Activated CD8-positive, alpha-beta memory T cell treated with anti-CD3 and anti-CD28 coated beads for 24 hours (primary cell): Measurements from ENCODE around the gene WDR11.

ENCODE experiments used
- DNase-seq: peaks from one replicate; pipeline ENCODE4 v3.0.0-alpha.2; 2020

The WDR11 gene, protein sequence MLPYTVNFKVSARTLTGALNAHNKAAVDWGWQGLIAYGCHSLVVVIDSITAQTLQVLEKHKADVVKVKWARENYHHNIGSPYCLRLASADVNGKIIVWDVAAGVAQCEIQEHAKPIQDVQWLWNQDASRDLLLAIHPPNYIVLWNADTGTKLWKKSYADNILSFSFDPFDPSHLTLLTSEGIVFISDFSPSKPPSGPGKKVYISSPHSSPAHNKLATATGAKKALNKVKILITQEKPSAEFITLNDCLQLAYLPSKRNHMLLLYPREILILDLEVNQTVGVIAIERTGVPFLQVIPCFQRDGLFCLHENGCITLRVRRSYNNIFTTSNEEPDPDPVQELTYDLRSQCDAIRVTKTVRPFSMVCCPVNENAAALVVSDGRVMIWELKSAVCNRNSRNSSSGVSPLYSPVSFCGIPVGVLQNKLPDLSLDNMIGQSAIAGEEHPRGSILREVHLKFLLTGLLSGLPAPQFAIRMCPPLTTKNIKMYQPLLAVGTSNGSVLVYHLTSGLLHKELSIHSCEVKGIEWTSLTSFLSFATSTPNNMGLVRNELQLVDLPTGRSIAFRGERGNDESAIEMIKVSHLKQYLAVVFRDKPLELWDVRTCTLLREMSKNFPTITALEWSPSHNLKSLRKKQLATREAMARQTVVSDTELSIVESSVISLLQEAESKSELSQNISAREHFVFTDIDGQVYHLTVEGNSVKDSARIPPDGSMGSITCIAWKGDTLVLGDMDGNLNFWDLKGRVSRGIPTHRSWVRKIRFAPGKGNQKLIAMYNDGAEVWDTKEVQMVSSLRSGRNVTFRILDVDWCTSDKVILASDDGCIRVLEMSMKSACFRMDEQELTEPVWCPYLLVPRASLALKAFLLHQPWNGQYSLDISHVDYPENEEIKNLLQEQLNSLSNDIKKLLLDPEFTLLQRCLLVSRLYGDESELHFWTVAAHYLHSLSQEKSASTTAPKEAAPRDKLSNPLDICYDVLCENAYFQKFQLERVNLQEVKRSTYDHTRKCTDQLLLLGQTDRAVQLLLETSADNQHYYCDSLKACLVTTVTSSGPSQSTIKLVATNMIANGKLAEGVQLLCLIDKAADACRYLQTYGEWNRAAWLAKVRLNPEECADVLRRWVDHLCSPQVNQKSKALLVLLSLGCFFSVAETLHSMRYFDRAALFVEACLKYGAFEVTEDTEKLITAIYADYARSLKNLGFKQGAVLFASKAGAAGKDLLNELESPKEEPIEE

DNA sequence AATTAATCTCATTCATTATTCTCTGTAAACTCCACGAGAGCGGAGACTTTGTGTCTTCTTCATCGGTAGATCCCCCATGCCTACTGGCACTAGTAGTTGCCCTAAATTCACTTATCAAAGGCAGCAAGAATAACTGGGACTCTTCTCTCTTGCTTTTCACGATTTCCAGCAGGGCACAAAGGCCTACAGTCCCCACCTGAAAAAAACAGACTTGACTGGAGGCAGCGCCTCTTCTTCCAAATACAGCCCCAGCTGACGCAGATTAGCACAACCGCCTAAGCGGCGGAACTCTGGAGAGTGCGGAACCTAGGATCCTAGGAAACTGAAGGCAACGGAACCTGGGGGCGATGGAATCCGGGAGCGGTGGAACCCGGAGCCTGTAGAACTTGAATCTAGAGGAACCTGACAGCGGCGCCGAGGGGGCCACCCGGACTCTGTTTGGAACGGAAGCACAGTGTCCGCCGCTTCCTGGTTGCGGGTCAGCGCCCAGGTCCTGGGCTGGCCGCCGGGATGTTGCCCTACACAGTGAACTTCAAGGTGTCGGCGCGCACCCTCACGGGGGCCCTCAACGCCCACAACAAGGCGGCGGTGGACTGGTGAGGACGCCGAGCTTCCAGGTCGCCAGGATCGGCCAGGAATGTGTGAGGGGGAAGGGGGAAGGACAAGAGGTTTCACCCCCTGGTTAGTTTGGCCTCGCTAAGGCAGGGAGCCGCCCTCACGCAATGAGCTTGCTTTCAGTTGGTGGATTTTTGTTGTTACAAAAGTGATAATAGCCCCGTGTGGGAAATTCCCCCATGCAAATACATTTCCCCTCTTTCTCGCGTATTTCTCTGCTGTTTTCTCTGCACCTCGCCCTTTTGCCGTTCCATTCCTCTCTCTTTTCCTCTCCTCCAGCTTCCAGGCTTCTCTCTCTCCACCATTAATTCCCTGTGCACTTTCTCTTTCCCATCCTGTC, at the start of gene WDR11:
WDR11 (plus strand) TSS at position 452 of the 955 bp plus-strand sequence; CDS start at position 511, 59 bp downstream.
- DNase-seq = peak; percentile 92

DNA sequence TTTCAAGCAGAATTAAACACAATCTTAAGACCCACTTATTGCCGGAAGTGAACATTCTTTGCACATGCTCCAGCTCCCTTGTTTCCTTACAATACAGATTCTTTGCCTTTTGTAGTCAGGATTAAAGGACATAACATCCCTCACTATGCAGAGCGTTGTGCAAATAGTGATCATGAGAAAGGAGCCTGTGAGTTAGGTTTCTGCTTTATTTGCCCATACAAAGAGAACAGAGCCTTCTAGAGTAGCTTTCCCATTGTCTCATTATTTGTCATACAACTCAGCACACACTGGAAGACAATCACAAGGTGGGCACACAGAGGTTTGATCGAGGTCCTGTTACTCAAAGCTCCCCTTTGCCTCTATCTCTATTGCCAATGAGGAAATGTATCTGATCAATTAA, 48.2 kb upstream of the WDR11 start:
- DNase-seq = no peak

DNA sequence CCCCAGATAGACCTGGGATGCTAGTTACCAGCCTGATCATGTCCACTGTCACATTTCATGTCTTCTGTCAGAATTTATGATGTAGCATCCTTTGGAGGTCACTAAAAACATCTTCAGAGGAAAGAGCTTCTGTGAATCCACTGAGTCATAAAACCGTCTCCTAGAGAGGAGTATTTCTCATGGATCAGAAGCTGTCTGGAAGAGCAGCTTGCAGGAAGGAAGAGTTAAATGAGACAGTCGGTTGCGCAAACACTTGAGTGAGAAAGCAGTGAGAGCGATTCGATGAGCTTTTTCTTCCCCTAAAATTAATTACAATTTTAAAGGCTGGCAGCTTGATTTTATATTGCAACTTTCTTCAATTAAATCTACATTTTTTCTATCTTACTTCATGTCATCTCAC, 47.2 kb upstream of the WDR11 start:
- no peak for DNase-seq

DNA sequence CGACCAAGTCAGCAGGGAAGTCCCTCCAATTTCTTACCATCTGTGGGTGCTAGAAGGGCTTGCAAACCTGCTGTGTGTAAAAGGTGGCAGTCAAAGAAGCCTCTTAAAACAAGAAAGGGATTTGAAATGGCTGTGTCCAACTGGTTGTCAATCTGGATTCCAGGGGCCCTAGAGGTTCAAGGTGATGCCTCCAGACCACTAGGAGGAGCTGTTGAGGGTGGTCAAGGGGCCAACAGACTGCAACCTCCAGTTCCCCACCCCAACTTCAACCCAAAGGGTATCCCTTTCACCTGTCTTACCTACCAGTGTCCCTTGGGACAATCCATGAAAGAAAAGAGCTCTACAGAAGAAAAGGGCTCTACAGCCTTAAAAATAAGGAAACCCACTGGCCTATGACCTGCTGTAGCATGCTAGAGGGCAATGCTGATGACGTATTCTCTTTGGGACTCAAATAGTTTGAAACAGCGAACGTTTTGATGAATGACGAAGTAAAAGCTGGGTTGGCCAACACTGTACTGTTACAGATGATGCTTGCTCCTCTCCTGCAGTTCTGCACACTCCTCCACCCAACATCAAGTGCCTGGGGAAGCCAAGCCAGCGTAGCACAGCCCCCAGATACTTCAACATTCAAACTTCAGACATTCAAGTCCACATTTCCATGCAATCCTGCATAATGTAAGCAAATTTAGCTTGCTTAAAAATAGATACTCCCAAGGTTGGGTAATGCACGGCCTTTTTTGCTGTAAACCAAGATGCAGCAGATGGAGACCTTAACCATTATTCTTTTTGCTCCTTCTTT, 45.9 kb upstream of the WDR11 start:
- no peak for DNase-seq

DNA sequence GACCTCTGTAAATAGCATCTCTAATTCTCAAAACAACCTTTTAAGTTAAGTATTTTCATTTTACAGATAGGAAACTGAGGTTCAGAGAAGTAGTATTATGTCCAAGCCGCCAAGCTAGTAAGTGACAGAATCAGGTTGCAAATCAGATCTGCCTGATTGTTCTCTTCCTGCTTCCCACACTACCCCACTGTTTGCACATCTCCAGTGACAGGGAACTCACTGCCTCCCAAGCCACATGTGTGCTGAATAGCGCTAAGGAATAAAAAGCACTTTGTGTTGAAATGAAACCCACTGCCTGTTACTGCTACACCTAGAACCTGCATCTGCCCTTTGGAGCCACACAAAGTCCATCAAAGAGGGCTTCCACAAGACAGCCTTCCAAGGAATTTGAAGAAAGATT, 45.1 kb upstream of the WDR11 start:
- DNase-seq = no peak

DNA sequence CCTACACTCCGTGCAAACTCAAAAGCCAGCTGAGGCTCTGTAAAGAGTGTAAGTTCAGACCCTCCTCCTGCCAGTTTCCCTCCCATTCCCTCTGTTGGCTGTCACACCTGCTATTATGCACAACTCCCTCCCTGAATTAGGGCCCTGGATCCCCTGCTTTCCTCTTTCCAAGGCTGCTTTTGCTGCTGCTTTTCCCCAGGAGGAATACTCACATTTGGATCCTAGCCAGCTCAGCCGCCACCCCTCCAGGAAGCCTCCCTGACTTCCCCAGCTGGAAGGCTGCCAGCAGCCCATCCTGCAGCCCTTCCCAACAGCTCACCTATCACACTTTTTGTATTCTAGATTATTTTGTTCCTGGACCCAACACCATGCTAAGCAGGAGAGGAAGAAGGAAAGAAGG, 40.9 kb upstream of the WDR11 start:
- DNase-seq = no peak

DNA sequence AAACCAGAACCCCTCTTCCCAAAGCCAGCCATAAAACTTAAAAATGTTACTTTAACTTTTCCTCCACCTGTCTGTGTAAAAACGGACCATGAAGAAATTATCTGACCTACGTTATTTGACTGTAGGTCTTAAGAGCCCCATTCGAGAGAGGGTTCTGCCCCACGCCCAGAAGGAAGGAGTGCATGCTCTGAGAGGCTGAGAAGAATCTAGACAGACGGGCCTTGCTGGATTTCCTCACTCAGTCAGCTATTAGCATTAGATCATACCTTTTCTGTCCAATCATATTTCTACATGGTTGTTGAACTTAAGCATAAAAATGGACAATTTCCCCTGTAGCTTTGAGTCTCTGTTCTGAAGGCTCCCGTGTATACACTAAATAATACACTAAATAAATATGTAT, 38.1 kb upstream of the WDR11 start:
- no peak for DNase-seq

DNA sequence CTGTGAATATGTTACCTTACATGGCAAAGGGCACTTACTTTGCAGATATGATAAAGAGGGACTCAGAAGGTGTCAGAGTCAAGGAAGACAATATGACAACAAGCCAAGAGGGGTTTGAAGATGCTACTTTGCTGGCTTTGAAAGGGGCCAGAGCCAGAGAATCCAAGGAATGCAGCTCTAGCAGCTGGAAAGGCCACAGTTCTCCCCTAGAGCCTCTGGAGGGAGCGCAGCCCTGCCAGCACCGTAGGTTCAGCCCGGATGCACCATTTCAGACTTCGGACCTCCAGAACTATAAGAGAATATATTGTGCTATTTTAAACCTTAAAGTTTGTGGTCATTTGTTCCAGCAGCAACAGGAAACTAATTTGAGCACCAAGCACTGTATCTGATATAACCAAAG, 32.9 kb upstream of the WDR11 start:
- DNase-seq = no peak

DNA sequence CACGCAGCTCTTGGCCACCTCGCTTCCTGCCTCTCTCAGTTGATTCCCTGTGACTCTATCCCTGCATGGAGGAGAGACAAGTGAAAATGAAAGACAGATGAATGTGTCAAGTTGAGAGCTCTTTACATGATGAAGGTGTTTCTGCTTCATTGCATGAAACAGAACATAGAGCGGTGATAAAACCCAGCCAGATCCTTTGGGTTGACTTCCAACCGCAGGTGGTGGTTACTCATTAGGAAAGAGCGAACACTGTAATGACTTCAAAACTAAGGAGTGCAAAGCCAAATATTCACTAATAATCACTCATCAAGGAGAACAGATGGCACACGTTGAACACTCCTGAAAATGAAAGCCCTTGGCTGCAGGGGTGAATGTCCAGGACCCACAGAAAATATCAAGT, 31.8 kb upstream of the WDR11 start:
- no peak for DNase-seq

DNA sequence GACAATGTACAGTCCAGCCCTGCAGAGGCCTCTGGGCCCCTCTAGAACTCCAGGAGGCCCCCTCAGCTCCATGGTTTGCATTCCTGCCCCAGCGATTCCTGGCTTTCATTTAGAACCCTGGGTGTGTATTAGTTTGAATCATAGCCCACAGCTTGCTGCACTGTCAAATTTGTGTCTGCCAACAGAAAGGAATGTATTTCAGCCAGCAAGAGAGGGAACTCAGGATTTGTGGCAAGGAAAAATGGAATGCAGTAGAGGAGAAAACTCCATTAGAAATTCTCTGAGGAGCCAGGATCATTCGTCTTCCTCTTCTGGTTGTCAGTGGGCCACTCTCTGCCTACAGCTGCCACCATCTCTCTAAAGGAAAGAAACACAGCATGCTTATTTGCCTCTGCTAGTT, 27.9 kb upstream of the WDR11 start:
- no peak for DNase-seq

DNA sequence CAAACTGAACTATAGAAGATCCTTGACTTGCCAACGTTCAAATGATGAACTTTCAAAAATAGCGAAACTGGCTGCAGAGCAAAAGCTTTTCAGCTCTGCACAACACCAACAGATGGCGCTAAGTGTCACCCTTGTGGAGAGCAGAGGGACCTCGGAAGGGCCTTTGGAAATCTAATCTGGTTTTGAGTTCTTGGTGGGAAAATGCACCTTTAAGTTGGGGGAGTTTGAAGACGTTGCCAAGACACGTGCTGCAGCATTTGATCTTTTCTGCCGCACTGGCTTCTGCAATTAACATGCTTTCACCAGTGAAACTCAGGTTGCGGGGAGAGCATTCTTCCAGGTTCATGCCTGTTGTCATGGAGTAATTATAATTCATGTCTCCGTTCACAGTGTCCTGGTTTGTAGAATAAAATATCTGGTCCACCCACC, 26.3 kb upstream of the WDR11 start:
- no peak for DNase-seq

DNA sequence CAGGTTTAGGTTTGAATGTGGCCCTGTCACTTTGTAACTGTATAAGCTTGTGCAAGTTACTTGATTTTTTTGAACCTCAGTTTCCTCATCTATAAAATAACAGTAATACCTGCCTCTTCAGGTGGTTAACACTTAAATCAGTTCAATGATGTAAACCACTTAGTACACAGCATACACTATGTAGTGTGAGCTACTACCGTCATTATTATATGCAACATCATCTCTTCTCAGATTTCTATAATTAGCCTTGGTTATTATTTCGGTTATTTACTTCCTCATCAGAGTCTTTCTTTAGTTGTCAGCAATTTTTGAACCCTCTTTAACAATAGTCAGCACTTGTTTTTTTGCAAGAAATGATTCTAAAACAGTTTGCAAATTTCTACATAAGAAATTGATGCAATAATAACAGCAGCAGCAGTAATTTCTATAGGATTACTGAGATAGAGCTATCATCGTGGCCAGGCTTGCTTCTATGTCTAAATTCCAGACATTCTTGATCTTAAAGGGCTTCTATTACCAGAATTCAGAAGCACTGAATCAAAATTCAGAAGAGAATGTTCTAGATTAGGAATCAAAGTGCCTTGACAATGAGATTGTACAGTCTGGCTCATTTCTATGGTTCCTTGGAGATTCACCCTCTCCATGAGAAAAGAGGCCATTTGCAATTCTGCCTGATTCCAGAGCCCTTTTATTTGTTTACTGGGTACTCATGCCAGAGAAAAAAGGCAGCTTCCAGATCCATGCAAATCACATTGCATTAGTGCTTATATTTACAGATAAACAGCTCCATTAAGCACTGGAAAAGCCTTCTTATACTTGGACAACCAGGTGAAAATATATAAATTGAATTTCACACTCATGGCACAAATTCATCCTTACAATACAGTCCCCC, 25.0 kb upstream of the WDR11 start:
- no peak for DNase-seq

DNA sequence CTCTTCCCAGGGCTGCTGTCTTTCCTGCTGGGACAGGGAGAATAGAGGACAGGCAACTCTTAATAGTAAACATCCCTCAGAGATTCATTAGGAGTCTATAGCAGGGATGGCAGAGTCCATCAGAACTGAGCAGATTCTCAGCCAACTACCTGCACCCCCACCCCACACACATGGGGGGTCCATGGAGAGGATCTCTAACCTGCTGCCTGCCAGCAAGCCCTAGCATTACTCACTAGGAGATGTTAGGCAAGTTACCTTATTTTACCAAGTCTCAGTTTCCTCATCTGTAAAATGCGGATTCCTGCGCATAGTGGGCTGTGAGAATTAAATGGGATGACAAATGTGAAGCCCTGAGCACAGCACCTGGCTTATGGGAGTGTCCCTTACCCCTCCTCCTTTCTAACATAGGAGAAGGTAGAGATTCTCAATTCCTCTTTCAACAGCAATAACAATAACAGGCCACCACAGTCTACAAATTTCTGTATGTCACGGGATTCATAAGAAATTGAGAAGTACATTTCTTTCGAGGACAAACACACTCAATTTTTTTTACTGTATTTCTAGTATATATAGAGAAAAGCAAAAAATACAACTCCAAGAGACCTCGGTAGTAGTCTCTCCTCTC, 23.8 kb upstream of the WDR11 start:
- DNase-seq = no peak

DNA sequence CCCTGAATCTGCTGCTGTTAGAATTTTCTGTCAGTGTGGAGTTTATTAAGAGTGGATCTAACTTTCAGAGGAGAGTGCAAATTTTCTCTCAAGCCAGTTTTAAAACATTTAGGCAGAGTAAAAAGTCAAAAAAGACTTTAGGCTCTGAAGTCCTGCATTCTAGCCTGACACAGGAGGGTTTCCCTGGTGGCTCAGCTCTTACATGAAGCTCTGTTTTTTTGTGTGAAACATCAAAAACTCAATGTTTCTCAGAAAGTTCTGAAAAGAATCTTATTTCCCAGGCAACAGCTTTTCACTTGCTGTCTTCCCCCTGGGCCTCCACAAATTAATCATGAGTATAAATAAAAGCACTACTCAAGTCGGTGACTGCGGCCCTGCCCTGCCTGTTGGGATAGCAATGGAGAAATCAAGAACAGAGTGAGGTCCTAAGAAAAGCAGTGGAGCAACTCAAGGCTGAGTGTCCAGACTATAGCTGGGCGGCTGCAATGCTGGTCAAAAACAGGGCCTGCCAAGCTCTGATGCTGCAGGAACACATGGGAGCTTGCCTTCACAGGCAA, 22.3 kb upstream of the WDR11 start:
- DNase-seq = no peak

DNA sequence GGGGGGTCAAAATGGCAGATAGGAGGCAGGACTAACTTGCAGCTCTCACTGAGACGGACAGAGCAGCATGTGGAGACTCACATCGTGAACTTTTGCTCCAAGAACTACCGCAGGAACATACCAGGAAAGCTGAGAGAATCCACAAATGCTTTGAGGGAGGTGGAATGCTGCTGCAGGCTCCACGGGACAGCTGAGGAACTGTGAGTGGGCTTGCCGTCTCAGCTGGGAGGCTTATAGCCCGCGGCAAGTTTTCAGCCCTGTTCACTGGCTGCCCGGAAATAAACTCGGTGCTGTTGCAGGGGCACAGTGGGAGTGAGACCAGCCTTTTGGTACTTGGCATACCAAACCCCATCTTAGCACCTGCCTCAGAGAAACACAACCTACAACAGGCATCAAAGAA, 19.1 kb upstream of the WDR11 start:
- DNase-seq = no peak

DNA sequence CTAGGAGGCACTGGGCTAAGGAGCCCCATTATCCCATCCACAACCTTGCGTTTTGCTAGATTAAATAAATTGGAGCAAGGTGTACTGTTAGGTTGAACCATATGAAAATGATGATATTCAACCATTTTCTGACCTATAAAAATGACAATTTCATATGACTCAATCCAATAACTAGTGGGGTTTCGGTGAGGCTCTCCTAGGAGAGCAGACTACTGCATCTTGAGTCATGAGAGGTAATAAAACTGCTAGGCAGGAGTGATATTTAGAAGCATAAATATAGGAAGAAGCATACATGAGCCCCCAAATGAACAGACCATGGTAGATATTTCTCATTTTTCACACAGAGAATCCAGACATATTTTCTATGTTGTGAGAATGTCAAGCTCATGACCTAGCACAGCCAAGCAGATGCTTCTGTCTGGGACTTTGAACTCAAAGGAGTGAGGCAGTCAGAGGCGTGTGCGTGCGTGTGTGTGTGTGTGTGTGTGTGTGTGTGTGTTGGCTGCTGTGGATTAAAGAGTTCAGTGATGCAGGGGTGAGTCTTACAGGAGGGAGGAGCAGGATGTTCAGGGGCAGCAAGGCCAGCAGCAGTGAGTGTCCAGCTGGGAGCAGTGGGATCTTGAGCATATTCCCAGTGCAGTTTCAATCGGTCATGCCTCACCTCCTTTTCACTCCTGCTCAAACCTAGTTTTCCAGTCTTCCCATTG, 17.8 kb upstream of the WDR11 start:
- no peak for DNase-seq

DNA sequence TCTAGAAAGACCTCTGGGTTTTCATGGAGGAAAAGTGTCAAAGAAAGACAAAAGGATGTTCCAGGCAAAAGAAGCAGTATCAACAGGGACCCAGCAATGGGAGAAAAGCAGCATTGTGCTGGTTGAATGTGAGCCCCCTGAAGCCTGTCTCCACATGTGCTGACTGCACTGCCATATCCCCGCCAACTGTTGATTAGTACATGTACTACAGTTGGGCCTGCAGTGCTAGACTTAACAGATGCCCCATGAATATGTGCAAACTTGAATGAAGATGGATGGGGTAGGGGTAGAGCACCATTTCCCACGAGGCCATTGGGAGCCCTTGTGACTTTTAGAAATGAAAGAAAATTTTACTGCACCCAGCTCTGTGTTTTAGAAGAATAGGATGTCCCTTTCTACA, 15.6 kb upstream of the WDR11 start:
- DNase-seq = no peak

DNA sequence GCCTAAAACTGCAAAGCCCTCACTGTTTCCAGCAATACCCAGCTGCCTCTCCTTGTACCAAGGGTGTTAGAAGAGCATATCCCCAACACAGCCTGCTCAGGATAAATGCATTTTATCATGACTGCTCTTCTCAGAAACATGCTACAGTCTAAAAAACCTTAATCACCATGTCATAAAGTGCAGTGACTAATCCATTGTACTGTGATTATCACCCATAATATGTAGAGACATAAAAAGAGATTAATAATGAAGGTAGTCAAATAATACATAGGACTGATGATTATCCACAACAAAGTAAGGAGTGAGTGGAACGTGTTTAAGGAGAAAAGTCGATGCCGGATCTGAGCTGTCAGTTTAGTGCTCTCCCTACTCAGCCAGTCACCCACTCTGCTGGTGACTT, 12.2 kb upstream of the WDR11 start:
- no peak for DNase-seq
